ENCODE data around the gene MACROH2A2.

MACROH2A2 gene

GRCh38 chr10:70112071-70112470, 59.4 kb downstream of the MACROH2A2 start:
- FAIRE-seq (no peak), DNase-seq (ENCODE audit: insufficient read length, low spot score) (no peak)
- TF ChIP-seq, protein P1, sequence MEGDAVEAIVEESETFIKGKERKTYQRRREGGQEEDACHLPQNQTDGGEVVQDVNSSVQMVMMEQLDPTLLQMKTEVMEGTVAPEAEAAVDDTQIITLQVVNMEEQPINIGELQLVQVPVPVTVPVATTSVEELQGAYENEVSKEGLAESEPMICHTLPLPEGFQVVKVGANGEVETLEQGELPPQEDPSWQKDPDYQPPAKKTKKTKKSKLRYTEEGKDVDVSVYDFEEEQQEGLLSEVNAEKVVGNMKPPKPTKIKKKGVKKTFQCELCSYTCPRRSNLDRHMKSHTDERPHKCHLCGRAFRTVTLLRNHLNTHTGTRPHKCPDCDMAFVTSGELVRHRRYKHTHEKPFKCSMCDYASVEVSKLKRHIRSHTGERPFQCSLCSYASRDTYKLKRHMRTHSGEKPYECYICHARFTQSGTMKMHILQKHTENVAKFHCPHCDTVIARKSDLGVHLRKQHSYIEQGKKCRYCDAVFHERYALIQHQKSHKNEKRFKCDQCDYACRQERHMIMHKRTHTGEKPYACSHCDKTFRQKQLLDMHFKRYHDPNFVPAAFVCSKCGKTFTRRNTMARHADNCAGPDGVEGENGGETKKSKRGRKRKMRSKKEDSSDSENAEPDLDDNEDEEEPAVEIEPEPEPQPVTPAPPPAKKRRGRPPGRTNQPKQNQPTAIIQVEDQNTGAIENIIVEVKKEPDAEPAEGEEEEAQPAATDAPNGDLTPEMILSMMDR (IDR thresholded peaks at IDR 0.05; ENCODE audit: insufficient read depth, missing control alignments): no peak

GRCh38 chr10:70114902-70115301, 62.3 kb downstream of the MACROH2A2 start:
- TF ChIP-seq, protein P1 (IDR thresholded peaks at IDR 0.05; ENCODE audit: insufficient read depth, missing control alignments): no peak
- DNase-seq (ENCODE audit: insufficient read length, low spot score): no peak
- no peak for FAIRE-seq

GRCh38 chr10:70115948-70116682, 63.5 kb downstream of the MACROH2A2 start:
- DNase-seq (ENCODE audit: insufficient read length, low spot score) (peak; percentile 59), FAIRE-seq (no peak)
- TF ChIP-seq, protein P1 (IDR thresholded peaks at IDR 0.05; ENCODE audit: insufficient read depth, missing control alignments): peak; percentile 75

DNA sequence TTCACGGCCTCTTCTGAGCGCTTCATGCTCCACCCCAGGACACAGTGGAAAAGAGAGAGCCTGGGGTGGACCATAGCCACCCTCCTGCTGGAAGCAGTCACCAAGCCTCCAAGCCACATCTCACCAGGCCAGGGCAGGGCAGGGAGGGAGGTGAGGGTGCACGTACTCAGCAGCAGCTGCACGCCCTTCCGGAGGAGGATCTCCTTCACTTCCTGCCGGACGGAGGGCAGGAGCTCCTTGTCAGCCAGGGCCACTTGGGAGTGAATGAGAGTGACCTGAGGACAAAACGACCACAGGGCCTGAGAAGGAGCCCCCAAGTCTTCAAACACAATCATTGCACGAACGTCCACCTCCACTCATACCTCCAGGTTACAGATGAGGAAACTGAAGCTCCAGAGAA, 65.0 kb downstream of the MACROH2A2 start:
- TF ChIP-seq, protein P1 (IDR thresholded peaks at IDR 0.05; ENCODE audit: insufficient read depth, missing control alignments): no peak
- no peak for DNase-seq (ENCODE audit: insufficient read length, low spot score)
- FAIRE-seq: no peak

GRCh38 chr10:70118196-70118595, 65.5 kb downstream of the MACROH2A2 start:
- FAIRE-seq (no peak), DNase-seq (ENCODE audit: insufficient read length, low spot score) (no peak)
- TF ChIP-seq, protein P1 (IDR thresholded peaks at IDR 0.05; ENCODE audit: insufficient read depth, missing control alignments): no peak

DNA sequence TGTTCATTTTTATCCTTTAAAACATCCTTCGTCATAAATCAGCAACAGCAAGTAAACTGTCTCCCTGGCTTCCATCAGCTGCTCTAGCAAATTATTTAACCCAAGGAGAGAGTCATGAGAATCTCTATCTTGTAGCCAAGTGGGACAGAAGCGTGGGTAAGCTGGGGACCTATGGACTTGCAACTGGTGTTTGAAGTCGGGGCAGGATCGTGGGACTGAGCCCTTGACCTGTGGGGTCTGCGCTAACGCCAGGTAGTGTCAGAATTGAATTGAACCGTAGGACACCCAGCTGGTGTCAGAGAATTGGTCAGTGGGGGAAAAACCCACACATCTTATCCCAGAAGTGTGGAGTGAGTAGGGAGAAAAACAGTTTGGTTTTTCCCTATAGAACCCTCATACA, 66.6 kb downstream of the MACROH2A2 start:
- DNase-seq (ENCODE audit: insufficient read length, low spot score): no peak
- TF ChIP-seq, protein P1 (IDR thresholded peaks at IDR 0.05; ENCODE audit: insufficient read depth, missing control alignments): no peak
- no peak for FAIRE-seq

GRCh38 chr10:70119623-70120022, 67.0 kb downstream of the MACROH2A2 start:
- DNase-seq (ENCODE audit: insufficient read length, low spot score) (no peak), FAIRE-seq (no peak)
- TF ChIP-seq, protein P1 (IDR thresholded peaks at IDR 0.05; ENCODE audit: insufficient read depth, missing control alignments): no peak

All from D721Med (cell line).